Measurements from ENCODE around the gene MPV17. TPM values are rescaled to one million over a fixed set of nuclear protein-coding genes. Genes with fewer than 3 reads are reported as not detected.

MPV17 gene
- total and polyA plus RNA-seq, 2 of the 13 experiments (the other 11 are each of a cell fraction or from before 2014, with no cell fraction given): 48.9 to 129 TPM

- TF ChIP-seq ZSCAN22 (CRISPR knock-in tag; IDR thresholded peaks at IDR 0.05) (no peak), ARID3A (IDR thresholded peaks at IDR 0.05; ENCODE audit: low read depth, low read length) (peak; percentile 64), ELF3 (CRISPR knock-in tag; IDR thresholded peaks at IDR 0.05) (peak; percentile 59; the same call in 1 of the 2 replicates), NR1H2 (CRISPR knock-in tag; IDR thresholded peaks at IDR 0.05; ENCODE audit: borderline replicate concordance, low read depth) (no peak), DMAP1 (CRISPR knock-in tag; IDR thresholded peaks at IDR 0.05) (peak; percentile 14; the same call in 1 of the 2 replicates), SNAPC4 (CRISPR knock-in tag; IDR thresholded peaks at IDR 0.05) (peak; percentile 67; the same call in 1 of the 2 replicates), HMG20A (CRISPR knock-in tag; IDR thresholded peaks at IDR 0.05; ENCODE audit: borderline replicate concordance) (no peak), ZNF746 (CRISPR knock-in tag; IDR thresholded peaks at IDR 0.05) (no peak), THRA (CRISPR knock-in tag; IDR thresholded peaks at IDR 0.05; ENCODE audit: borderline replicate concordance) (peak; percentile 63; the same call in 1 of the 2 replicates), ZNF34 (CRISPR knock-in tag; IDR thresholded peaks at IDR 0.05; ENCODE audit: borderline replicate concordance) (no peak), MIXL1 (CRISPR knock-in tag; IDR thresholded peaks at IDR 0.05) (peak; percentile 33; the same call in 1 of the 2 replicates), ZNF260 (CRISPR knock-in tag; IDR thresholded peaks at IDR 0.05; ENCODE audit: borderline replicate concordance, low read depth) (no peak), ZBTB3 (CRISPR knock-in tag; IDR thresholded peaks at IDR 0.05; ENCODE audit: borderline replicate concordance, low read depth) (no peak), CTCF (CRISPR knock-in tag; IDR thresholded peaks at IDR 0.05) (peak; percentile 88), ZNF784 (CRISPR knock-in tag; IDR thresholded peaks at IDR 0.05; ENCODE audit: borderline replicate concordance) (no peak; the same call in 1 of the 2 replicates), ZNF772 (CRISPR knock-in tag; IDR thresholded peaks at IDR 0.05) (peak; percentile 56; the same call in 1 of the 2 replicates), ARNT (IDR thresholded peaks at IDR 0.05) (no peak), ZNF672 (CRISPR knock-in tag; IDR thresholded peaks at IDR 0.05) (no peak)
These were observed 19.5 kb downstream of the MPV17 start (continued) for GRCh38 chr2:27303093-27304025.

All from HepG2 (cell line).